Endothelial cell (in vitro differentiated cells): ENCODE results near the gene ZEB2. TPM values are rescaled to one million over a fixed set of nuclear protein-coding genes. Genes with fewer than 3 reads are reported as not detected.

Experiments
- DNase-seq: peaks from one replicate; pipeline ENCODE4 v3.0.0; 2021; ENCODE audit warnings: low spot score
- H3K27ac Mint-ChIP-seq: one replicate; pipeline ENCODE4 v1.8.0; 2021; ENCODE audit warnings: mixed read lengths, inconsistent platforms; ENCODE audit not compliant: unreplicated experiment
- H3K27me3 Mint-ChIP-seq: one replicate; pipeline ENCODE4 v1.8.0; 2021; ENCODE audit warnings: mild to moderate bottlenecking, moderate library complexity, mixed read lengths, inconsistent platforms; ENCODE audit not compliant: unreplicated experiment
- H3K36me3 Mint-ChIP-seq: one replicate; pipeline ENCODE4 v1.8.0; 2021; ENCODE audit warnings: mild to moderate bottlenecking, low read depth, mixed read lengths, inconsistent platforms; ENCODE audit not compliant: unreplicated experiment
- H3K4me1 Mint-ChIP-seq: one replicate; pipeline ENCODE4 v1.8.0; 2021; ENCODE audit warnings: mild to moderate bottlenecking, mixed read lengths, inconsistent platforms; ENCODE audit not compliant: unreplicated experiment
- H3K4me3 Mint-ChIP-seq: one replicate; pipeline ENCODE4 v1.8.0; 2021; ENCODE audit warnings: mild to moderate bottlenecking, mixed read lengths, inconsistent platforms; ENCODE audit not compliant: unreplicated experiment
- H3K9me3 Mint-ChIP-seq: one replicate; pipeline ENCODE4 v1.8.0; 2021; ENCODE audit warnings: mixed read lengths, inconsistent platforms; ENCODE audit not compliant: unreplicated experiment
- total RNA-seq: library from RNA; stranded (reverse); fragmentation: NEBNext Ultra II Directional; extraction: Animal tissue kit (Norgen Biotek cat#: 25700); gene quantifications from one replicate; pipeline ENCODE4 v1.2.1, GENCODE V29; 2021; ENCODE audit not compliant: unreplicated experiment
- TF ChIP-seq, protein P1 (sequence below): fragments of 200-600 bp; sonication (generic); IDR thresholded peaks from one replicate; pipeline ENCODE4 v1.5.0; 2021; ENCODE audit warnings: antibody characterized with exemption; ENCODE audit not compliant: unreplicated experiment

The ZEB2 gene
- total RNA-seq, 1 donor from 2014 or later, result 109 TPM

DNA sequence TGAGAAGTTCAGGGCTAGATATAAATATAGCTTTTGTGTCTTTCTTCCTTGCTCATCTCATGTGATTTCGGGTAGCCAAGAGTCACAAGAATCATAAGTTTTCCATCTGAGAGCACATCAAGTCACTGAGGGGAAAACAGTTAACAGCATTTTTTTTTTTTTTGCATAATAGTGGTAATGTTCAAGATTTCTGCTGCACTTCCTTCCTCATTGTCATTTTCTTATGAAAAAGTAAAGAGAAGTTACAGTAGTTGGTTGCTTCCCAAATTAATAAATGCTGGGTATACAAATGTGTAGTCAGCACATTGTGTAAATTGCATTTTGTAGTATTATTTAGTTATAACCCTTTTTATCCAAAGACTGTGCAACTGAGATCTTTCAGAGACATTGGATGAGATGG lies 93.6 kb downstream of the ZEB2 start:
- peaks cover 19% of the 10 kb centered on the region for H3K36me3 Mint-ChIP-seq
- no peaks in the 10 kb centered on the region for H3K27me3 Mint-ChIP-seq
- H3K27ac Mint-ChIP-seq, result no peak overlapping the region
- TF ChIP-seq, protein P1, sequence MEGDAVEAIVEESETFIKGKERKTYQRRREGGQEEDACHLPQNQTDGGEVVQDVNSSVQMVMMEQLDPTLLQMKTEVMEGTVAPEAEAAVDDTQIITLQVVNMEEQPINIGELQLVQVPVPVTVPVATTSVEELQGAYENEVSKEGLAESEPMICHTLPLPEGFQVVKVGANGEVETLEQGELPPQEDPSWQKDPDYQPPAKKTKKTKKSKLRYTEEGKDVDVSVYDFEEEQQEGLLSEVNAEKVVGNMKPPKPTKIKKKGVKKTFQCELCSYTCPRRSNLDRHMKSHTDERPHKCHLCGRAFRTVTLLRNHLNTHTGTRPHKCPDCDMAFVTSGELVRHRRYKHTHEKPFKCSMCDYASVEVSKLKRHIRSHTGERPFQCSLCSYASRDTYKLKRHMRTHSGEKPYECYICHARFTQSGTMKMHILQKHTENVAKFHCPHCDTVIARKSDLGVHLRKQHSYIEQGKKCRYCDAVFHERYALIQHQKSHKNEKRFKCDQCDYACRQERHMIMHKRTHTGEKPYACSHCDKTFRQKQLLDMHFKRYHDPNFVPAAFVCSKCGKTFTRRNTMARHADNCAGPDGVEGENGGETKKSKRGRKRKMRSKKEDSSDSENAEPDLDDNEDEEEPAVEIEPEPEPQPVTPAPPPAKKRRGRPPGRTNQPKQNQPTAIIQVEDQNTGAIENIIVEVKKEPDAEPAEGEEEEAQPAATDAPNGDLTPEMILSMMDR, result no peak
- peaks cover 15% of the 10 kb centered on the region for H3K4me1 Mint-ChIP-seq
- H3K9me3 Mint-ChIP-seq, result no peaks in the 10 kb centered on the region
- DNase-seq, result no peak
- no peak overlapping the region for H3K4me3 Mint-ChIP-seq

DNA sequence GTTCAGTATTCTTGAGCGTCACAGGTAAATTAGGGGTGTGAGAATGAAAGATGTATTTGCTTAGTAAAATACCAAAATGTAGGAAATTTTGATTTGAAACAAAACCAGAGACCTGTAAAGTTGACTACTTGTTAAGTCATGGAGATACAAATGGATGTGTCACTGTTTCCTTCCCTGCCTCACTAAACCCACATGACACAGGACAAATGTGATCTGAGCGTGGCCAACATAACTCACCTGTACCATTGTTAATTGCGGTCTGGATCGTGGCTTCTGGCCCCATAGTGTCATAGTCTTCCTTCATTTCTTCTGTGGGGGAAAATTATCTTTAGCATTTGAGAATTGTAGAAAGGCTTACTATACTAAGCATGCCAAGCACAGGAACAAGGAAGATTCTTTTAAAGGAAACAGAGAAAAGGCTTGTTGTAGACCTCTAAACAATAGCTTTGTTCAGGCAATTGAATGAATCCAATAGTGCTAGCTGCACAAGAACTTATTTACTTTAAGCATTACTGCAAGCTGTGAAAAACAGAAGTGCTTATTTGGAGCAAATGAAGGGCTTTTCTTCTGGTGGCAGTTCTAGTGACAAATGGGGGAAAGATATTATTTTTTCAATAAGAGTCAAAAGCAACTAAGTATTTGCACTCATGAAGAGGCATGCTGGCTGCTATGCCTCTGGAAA lies 95.2 kb downstream of the ZEB2 start:
- Mint-ChIP-seq H3K9me3 (no peaks in the 10 kb centered on the region), H3K27me3 (no peaks in the 10 kb centered on the region), H3K4me1 (peaks cover 15% of the 10 kb centered on the region), H3K36me3 (peaks cover 28% of the 10 kb centered on the region), H3K4me3 (no peak overlapping the region), H3K27ac (no peak overlapping the region)
- no peak for DNase-seq
- TF ChIP-seq, protein P1, result no peak

DNA sequence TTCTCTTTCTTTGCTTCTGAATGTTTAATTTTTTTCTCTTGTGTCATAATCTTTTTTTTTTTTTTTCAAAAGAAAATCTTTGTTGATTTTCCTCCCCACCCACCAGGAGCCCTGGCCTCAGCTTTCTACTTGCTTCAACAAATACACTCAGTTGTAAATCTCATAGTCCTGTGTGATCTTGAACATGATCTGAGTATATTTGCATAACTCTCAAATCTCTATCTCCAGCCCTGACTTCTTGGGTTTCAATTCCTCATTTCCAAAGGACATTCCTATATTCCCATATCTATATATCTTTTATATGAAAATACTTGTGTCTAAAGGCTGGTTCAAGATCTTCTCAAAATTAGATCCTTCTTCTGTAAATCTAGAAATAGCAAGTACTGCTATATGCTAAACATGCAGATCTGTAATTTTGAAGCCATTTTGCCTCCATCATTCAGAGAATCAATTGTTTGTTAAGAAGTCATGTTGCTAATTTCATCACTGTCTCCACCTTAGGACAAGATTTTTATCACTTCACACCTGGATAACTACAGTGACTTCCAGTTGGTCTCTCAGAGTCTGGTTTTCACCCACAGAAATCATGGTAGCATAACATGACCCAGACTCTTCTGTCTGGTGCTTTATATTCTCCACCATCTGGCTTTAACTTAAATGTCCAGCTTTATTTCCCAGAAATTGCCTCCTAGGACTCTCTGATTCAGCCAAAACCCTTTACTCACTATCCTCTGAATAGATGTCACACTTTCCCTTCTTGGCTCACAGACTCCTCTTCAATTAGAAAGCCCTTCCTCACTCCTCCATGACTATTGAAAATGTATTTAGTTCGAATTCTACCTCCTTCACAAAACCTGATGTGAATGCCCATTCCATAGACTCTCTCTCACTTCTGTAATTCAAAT lies 98.1 kb downstream of the ZEB2 start:
- Mint-ChIP-seq H3K27me3 (peaks cover 1% of the 10 kb centered on the region), H3K4me1 (peaks cover 11% of the 10 kb centered on the region), H3K4me3 (no peak overlapping the region), H3K27ac (no peak overlapping the region), H3K36me3 (peaks cover 20% of the 10 kb centered on the region), H3K9me3 (no peaks in the 10 kb centered on the region)
- DNase-seq, result no peak
- TF ChIP-seq, protein P1, result no peak

DNA sequence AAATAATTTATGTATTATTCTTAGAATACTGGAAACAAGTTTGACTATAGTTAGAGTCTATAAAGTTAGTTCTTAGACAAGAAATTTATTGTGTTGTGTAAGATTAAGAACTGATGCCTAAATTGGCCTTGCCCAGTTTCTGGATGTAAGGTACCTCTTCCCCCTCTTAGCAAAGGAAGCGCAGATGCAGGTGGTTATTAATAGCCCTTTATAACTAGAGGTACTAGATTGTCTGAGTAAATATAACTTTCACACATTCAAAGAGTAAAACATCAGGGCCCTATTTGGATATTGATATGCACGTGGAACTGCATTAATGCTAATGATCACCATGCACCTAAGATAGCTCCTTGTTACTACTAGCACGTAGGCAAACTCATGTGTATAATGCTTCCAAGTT lies 100.7 kb downstream of the ZEB2 start:
- Mint-ChIP-seq H3K4me1 (no peaks in the 10 kb centered on the region), H3K36me3 (peaks cover 29% of the 10 kb centered on the region)

More for the DNA sequence above, 100.7 kb downstream of the ZEB2 start:
- Mint-ChIP-seq H3K4me3 (no peak overlapping the region), H3K27me3 (peaks cover 4% of the 10 kb centered on the region), H3K27ac (no peak overlapping the region), H3K9me3 (no peaks in the 10 kb centered on the region)
- no peak for DNase-seq
- TF ChIP-seq, protein P1, result no peak
